WTC11 (cell line): Measurements from ENCODE around the gene PRKCE. TPM values are rescaled to one million over a fixed set of nuclear protein-coding genes. Genes with fewer than 3 reads are reported as not detected.

Experiments
- ATAC-seq: fragments of 200-7000 bp; cut with Tn5 transposase; 2 replicates; pipeline ENCODE4 v1.10.0; 2021; ENCODE audit warnings: mild to moderate bottlenecking, moderate library complexity
- CTCF ChIA-PET: fragments of 300-600 bp; sonication (Branson Sonifier 250); formaldehyde crosslinking; loops from one replicate; lab custom pipeline; 2021; ENCODE audit warnings: antibody characterized with exemption; lab: Charles Lee
- POLR2A ChIA-PET: fragments of 350-600 bp; sonication (Branson Sonifier 250); formaldehyde crosslinking; loops from one replicate; lab custom pipeline; 2021; ENCODE audit warnings: antibody characterized with exemption; lab: Charles Lee
- DNase-seq: peaks from one replicate; pipeline ENCODE4 v3.0.0; 2021; ENCODE audit warnings: low spot score
- H3K27ac Mint-ChIP-seq: 2 replicates; pipeline ENCODE4 v1.8.0; 2021; ENCODE audit warnings: mixed read lengths
- H3K27me3 Mint-ChIP-seq: 2 replicates; pipeline ENCODE4 v1.8.0; 2021; ENCODE audit warnings: low read depth, mild to moderate bottlenecking, moderate library complexity, mixed read lengths
- H3K36me3 Mint-ChIP-seq: 2 replicates; pipeline ENCODE4 v1.8.0; 2021; ENCODE audit warnings: mixed read lengths
- H3K4me1 Mint-ChIP-seq: 2 replicates; pipeline ENCODE4 v1.8.0; 2022; ENCODE audit warnings: mixed read lengths
- H3K4me3 Mint-ChIP-seq: 2 replicates; pipeline ENCODE4 v1.8.0; 2021; ENCODE audit warnings: mild to moderate bottlenecking, moderate library complexity, mixed read lengths
- H3K9me3 Mint-ChIP-seq: 2 replicates; pipeline ENCODE4 v1.8.0; 2021; ENCODE audit warnings: mixed read lengths
- ELF4 ChIP-seq: sonication (generic); formaldehyde crosslinking; IDR thresholded peaks from 2 replicates; pipeline ENCODE4 v1.8.1; 2022; ENCODE audit warnings: low read depth, mild to moderate bottlenecking, moderate library complexity, missing genetic modification reagents
- EMX1 ChIP-seq: fragments of 250-450 bp; sonication (Bioruptor Pico); IDR thresholded peaks from 2 replicates; pipeline ENCODE4 v1.8.0; 2021; ENCODE audit warnings: mild to moderate bottlenecking
- GRHL2 ChIP-seq: fragments of 250-450 bp; sonication (Bioruptor Pico); IDR thresholded peaks from 2 replicates; pipeline ENCODE4 v1.8.0; 2022; ENCODE audit warnings: mild to moderate bottlenecking, moderate library complexity; ENCODE audit not compliant: insufficient replicate concordance, severe bottlenecking
- GTF2I ChIP-seq: fragments of 250-450 bp; sonication (Bioruptor Pico); conservative IDR thresholded peaks from 2 replicates; pipeline ENCODE4 v1.4.0; 2021; ENCODE audit warnings: mild to moderate bottlenecking
- JUN ChIP-seq: sonication (generic); formaldehyde crosslinking; IDR thresholded peaks from 2 replicates; pipeline ENCODE4 v1.8.0; 2023; ENCODE audit warnings: mild to moderate bottlenecking, missing genetic modification reagents
- RORB ChIP-seq: fragments of 250-450 bp; sonication (Bioruptor Pico); IDR thresholded peaks from 2 replicates; pipeline ENCODE4 v1.9.0; 2021; ENCODE audit warnings: mild to moderate bottlenecking
- SMAD3 ChIP-seq: sonication (generic); formaldehyde crosslinking; IDR thresholded peaks from 2 replicates; pipeline ENCODE4 v1.8.0; 2022; ENCODE audit warnings: missing genetic modification reagents, mild to moderate bottlenecking, borderline replicate concordance
- TP53 ChIP-seq: sonication (generic); formaldehyde crosslinking; IDR thresholded peaks from 2 replicates; pipeline ENCODE4 v1.8.1; 2023; ENCODE audit warnings: mild to moderate bottlenecking, missing genetic modification reagents
- ZNF219 ChIP-seq: sonication (generic); formaldehyde crosslinking; IDR thresholded peaks from 2 replicates; pipeline ENCODE4 v1.8.0; 2023; ENCODE audit warnings: missing genetic modification reagents, mild to moderate bottlenecking, borderline replicate concordance
- ZNF416 ChIP-seq: fragments of 250-450 bp; sonication (Bioruptor Pico); IDR thresholded peaks from 2 replicates; pipeline ENCODE4 v1.9.0; 2021; ENCODE audit warnings: mild to moderate bottlenecking, inconsistent platforms
- ZNF423 ChIP-seq: fragments of 250-450 bp; sonication (Bioruptor Pico); IDR thresholded peaks from 2 replicates; pipeline ENCODE4 v2.1.2; 2022; ENCODE audit warnings: mild to moderate bottlenecking, moderate library complexity
- total RNA-seq: library from RNA; stranded (reverse); gene quantifications from 3 replicates; pipeline ENCODE4 v1.2.3, GENCODE V29; 2021
- TF ChIP-seq, protein P1 (sequence below): sonication (generic); formaldehyde crosslinking; IDR thresholded peaks from 2 replicates; pipeline ENCODE4 v1.8.0; 2023; ENCODE audit warnings: mild to moderate bottlenecking, missing genetic modification reagents
- TF ChIP-seq, protein P2 (sequence below): sonication (generic); formaldehyde crosslinking; IDR thresholded peaks from 2 replicates; pipeline ENCODE4 v1.8.1; 2023; ENCODE audit warnings: mild to moderate bottlenecking, moderate library complexity, missing genetic modification reagents
- TF ChIP-seq, protein P3 (sequence below): sonication (generic); formaldehyde crosslinking; IDR thresholded peaks from 2 replicates; pipeline ENCODE4 v1.8.1; 2023; ENCODE audit warnings: mild to moderate bottlenecking, missing genetic modification reagents, moderate library complexity
- TF ChIP-seq, protein P4 (sequence below): sonication (generic); formaldehyde crosslinking; IDR thresholded peaks from 2 replicates; pipeline ENCODE4 v1.8.0; 2022; ENCODE audit warnings: mild to moderate bottlenecking, missing genetic modification reagents
- TF ChIP-seq, protein P5 (sequence below): sonication (generic); formaldehyde crosslinking; IDR thresholded peaks from 2 replicates; pipeline ENCODE4 v1.8.1; 2022; ENCODE audit warnings: mild to moderate bottlenecking, moderate library complexity, missing genetic modification reagents
- TF ChIP-seq, protein P6 (sequence below): sonication (generic); formaldehyde crosslinking; IDR thresholded peaks from 2 replicates; pipeline ENCODE4 v1.8.1; 2023; ENCODE audit warnings: mild to moderate bottlenecking, missing genetic modification reagents, moderate library complexity
- TF ChIP-seq, protein P7 (sequence below): sonication (generic); formaldehyde crosslinking; IDR thresholded peaks from 2 replicates; pipeline ENCODE4 v1.8.0; 2022; ENCODE audit warnings: mild to moderate bottlenecking, missing genetic modification reagents
- TF ChIP-seq, protein P8 (sequence below): sonication (generic); formaldehyde crosslinking; IDR thresholded peaks from 2 replicates; pipeline ENCODE4 v1.8.1; 2022; ENCODE audit warnings: mild to moderate bottlenecking, missing genetic modification reagents, moderate library complexity, borderline replicate concordance
- TF ChIP-seq, protein P9 (sequence below): sonication (generic); formaldehyde crosslinking; IDR thresholded peaks from 2 replicates; pipeline ENCODE4 v1.8.0; 2023; ENCODE audit warnings: missing genetic modification reagents

Gene PRKCE
- total RNA-seq, 1 experiment from 2014 or later, result 5.8 TPM

DNA sequence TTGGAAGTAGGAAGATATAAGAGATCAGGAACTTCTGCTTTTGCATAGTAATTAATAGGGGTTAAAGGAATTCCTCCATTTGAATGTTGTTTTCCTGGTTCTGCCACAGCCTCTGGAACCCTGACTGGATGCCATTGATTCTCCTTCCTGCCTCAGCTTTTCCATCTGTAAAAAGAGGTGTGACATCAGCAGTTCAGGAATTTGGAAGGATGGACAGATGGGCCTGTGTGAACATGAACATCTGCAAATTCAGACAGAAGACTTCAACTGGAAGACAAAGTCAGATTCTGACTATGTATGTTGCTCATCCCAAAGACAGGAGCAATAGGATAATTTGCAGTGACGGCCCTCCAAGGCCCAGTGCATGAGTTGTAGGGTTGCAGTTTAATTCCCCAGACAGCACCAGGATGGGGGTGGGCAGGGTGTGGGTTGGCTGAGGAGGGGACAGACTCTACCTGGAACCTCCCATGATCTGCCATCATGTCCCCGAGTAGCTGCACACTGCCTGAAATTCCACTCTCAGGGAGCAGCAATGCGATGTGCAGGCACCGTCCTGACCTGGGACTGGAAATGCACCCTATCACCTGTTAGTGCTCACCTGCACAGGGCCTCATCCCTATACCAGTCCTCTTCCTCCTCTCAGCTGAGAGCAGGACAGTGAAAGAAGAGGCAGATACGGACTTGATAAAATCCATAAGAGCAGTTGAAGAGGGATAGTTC, 546.8 kb downstream of the PRKCE start (continued):
- TF ChIP-seq, protein P1, sequence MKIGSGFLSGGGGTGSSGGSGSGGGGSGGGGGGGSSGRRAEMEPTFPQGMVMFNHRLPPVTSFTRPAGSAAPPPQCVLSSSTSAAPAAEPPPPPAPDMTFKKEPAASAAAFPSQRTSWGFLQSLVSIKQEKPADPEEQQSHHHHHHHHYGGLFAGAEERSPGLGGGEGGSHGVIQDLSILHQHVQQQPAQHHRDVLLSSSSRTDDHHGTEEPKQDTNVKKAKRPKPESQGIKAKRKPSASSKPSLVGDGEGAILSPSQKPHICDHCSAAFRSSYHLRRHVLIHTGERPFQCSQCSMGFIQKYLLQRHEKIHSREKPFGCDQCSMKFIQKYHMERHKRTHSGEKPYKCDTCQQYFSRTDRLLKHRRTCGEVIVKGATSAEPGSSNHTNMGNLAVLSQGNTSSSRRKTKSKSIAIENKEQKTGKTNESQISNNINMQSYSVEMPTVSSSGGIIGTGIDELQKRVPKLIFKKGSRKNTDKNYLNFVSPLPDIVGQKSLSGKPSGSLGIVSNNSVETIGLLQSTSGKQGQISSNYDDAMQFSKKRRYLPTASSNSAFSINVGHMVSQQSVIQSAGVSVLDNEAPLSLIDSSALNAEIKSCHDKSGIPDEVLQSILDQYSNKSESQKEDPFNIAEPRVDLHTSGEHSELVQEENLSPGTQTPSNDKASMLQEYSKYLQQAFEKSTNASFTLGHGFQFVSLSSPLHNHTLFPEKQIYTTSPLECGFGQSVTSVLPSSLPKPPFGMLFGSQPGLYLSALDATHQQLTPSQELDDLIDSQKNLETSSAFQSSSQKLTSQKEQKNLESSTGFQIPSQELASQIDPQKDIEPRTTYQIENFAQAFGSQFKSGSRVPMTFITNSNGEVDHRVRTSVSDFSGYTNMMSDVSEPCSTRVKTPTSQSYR (CRISPR knock-in tag), result no peak

DNA sequence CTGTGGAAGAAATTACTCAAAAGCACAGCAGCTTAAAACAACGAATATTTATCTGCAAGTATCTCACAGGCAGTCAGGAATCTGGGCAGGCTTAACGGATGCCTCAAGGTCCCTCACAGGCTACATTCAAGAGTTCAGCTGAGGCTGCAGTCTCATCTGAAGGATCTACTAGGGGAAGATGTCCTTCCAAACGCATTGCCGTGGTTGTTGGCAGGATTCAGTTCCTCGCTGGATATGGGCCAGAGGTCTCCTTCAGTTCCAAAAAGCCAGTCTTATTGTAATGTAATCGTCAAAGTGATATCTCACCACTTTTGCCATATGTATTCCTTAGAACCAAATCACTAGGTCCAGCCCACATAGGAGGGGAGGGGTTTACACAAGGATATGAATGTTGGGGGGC, 547.5 kb downstream of the PRKCE start:
- ATAC-seq (no peak), DNase-seq (no peak)
- Mint-ChIP-seq H3K36me3 (0 out of 2 replicates have a peak, but pooled peaks cover 2% of the 10 kb centered on the region), H3K4me1 (peaks cover 7% of the 10 kb centered on the region; the same call in 1 of the 2 replicates), H3K4me3 (no peak overlapping the region), H3K27me3 (peaks cover 4% of the 10 kb centered on the region; the same call in 1 of the 2 replicates), H3K27ac (no peak overlapping the region), H3K9me3 (peaks cover 26% of the 10 kb centered on the region)
- TF ChIP-seq, protein P2, sequence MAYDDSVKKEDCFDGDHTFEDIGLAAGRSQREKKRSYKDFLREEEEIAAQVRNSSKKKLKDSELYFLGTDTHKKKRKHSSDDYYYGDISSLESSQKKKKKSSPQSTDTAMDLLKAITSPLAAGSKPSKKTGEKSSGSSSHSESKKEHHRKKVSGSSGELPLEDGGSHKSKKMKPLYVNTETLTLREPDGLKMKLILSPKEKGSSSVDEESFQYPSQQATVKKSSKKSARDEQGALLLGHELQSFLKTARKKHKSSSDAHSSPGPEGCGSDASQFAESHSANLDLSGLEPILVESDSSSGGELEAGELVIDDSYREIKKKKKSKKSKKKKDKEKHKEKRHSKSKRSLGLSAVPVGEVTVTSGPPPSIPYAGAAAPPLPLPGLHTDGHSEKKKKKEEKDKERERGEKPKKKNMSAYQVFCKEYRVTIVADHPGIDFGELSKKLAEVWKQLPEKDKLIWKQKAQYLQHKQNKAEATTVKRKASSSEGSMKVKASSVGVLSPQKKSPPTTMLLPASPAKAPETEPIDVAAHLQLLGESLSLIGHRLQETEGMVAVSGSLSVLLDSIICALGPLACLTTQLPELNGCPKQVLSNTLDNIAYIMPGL (CRISPR knock-in tag), result no peak
- TF ChIP-seq JUN (no peak), GRHL2 (no peak), ELF4 (CRISPR knock-in tag) (no peak), SMAD3 (CRISPR knock-in tag) (no peak), GTF2I (CRISPR knock-in tag) (no peak), EMX1 (CRISPR knock-in tag) (no peak), RORB (CRISPR knock-in tag) (no peak), ZNF219 (no peak), ZNF423 (CRISPR knock-in tag) (no peak), ZNF416 (CRISPR knock-in tag) (no peak), TP53 (CRISPR knock-in tag) (no peak)
- TF ChIP-seq, protein P3, sequence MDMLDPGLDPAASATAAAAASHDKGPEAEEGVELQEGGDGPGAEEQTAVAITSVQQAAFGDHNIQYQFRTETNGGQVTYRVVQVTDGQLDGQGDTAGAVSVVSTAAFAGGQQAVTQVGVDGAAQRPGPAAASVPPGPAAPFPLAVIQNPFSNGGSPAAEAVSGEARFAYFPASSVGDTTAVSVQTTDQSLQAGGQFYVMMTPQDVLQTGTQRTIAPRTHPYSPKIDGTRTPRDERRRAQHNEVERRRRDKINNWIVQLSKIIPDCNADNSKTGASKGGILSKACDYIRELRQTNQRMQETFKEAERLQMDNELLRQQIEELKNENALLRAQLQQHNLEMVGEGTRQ (CRISPR knock-in tag), result no peak
- TF ChIP-seq, protein P4, sequence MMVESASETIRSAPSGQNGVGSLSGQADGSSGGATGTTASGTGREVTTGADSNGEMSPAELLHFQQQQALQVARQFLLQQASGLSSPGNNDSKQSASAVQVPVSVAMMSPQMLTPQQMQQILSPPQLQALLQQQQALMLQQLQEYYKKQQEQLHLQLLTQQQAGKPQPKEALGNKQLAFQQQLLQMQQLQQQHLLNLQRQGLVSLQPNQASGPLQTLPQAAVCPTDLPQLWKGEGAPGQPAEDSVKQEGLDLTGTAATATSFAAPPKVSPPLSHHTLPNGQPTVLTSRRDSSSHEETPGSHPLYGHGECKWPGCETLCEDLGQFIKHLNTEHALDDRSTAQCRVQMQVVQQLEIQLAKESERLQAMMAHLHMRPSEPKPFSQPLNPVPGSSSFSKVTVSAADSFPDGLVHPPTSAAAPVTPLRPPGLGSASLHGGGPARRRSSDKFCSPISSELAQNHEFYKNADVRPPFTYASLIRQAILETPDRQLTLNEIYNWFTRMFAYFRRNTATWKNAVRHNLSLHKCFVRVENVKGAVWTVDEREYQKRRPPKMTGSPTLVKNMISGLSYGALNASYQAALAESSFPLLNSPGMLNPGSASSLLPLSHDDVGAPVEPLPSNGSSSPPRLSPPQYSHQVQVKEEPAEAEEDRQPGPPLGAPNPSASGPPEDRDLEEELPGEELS (CRISPR knock-in tag), result no peak
- TF ChIP-seq, protein P5, sequence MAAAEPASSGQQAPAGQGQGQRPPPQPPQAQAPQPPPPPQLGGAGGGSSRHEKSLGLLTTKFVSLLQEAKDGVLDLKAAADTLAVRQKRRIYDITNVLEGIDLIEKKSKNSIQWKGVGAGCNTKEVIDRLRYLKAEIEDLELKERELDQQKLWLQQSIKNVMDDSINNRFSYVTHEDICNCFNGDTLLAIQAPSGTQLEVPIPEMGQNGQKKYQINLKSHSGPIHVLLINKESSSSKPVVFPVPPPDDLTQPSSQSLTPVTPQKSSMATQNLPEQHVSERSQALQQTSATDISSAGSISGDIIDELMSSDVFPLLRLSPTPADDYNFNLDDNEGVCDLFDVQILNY, result no peak
- TF ChIP-seq, protein P6, sequence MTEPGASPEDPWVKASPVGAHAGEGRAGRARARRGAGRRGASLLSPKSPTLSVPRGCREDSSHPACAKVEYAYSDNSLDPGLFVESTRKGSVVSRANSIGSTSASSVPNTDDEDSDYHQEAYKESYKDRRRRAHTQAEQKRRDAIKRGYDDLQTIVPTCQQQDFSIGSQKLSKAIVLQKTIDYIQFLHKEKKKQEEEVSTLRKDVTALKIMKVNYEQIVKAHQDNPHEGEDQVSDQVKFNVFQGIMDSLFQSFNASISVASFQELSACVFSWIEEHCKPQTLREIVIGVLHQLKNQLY, result no peak
- TF ChIP-seq, protein P7, sequence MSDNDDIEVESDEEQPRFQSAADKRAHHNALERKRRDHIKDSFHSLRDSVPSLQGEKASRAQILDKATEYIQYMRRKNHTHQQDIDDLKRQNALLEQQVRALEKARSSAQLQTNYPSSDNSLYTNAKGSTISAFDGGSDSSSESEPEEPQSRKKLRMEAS (CRISPR knock-in tag), result no peak
- TF ChIP-seq, protein P8, sequence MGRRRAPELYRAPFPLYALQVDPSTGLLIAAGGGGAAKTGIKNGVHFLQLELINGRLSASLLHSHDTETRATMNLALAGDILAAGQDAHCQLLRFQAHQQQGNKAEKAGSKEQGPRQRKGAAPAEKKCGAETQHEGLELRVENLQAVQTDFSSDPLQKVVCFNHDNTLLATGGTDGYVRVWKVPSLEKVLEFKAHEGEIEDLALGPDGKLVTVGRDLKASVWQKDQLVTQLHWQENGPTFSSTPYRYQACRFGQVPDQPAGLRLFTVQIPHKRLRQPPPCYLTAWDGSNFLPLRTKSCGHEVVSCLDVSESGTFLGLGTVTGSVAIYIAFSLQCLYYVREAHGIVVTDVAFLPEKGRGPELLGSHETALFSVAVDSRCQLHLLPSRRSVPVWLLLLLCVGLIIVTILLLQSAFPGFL, result no peak
- TF ChIP-seq, protein P9, sequence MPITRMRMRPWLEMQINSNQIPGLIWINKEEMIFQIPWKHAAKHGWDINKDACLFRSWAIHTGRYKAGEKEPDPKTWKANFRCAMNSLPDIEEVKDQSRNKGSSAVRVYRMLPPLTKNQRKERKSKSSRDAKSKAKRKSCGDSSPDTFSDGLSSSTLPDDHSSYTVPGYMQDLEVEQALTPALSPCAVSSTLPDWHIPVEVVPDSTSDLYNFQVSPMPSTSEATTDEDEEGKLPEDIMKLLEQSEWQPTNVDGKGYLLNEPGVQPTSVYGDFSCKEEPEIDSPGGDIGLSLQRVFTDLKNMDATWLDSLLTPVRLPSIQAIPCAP (CRISPR knock-in tag), result no peak
- ChIA-PET CTCF (interaction anchor here (0.5 to 1.9 kb wide), 3 partner anchors 7 to 136 kb away, joined by 3 to 7 read pairs (median 4); no protein-coding TSS in a partner anchor), POLR2A (no interaction called here)
